HG02973 (cell line): Measurements from ENCODE around the gene CD300LG.
"Not testable (repeated sequence)": the region's sequence is repeated elsewhere in the genome, so short reads cannot be mapped to it uniquely, and the experiment has no call there.

Experiments used
- ATAC-seq: cut with Tn5 transposase; IDR thresholded peaks from one replicate; pipeline ENCODE4 v1.9.1; 2021; ENCODE audit warnings: moderate library complexity; ENCODE audit not compliant: unreplicated experiment

The CD300LG gene

DNA sequence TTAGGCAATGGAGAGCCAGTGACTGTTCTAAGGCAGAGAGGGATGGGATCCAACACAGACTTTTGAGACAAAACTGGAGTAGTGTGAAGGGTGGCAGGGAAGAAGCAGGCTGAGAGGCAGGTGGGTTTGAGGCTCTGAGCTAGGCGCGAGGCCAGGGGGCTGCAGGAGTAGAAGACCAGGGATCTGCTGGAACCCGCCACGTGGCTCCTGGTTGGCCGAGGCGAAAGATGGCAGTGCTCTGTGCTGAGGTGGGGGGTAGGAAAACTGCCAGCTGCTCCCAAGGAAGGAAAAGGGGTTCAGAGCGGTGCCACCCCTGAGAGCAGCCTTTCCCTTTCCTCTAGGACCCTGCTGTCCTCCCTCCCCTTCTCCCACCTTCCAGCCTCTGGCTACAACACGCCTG is 5.6 kb downstream of the CD300LG start:
- ATAC-seq: no peak

DNA sequence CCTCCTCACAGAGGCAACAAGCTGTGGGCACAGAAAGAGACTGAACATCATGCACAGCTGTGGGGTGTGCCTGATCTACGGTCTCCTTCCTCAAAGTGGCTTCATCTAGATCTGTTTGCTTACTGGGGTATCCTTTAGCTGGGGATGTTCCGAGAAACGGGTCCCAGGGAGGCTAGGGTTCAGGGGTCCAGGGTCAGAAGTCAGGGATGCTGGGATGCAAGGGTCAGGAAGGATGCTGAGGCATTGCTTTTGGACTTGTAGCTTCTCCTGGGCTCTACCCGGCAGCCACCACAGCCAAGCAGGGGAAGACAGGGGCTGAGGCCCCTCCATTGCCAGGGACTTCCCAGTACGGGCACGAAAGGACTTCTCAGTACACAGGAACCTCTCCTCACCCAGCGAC is 6.6 kb downstream of the CD300LG start:
- ATAC-seq: no peak

DNA sequence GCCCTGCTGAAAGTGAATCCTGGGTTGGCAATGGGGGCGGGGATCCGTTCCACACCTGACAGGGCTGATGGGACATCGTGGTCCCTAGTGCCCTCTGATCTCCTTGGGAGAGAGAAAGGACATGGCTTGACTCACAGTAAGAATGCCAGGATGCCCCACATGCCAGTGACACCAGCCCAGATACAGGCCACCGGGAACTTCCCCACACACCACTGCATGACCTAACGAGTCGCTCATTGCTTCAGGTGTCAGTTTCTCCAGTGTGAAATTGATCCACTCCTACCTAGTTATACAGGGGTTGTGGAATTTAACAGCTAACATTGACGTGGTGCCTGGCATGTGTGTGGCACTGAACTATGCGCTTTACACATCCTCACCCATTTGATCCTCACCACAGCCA is 7.5 kb downstream of the CD300LG start:
- ATAC-seq: no peak

DNA sequence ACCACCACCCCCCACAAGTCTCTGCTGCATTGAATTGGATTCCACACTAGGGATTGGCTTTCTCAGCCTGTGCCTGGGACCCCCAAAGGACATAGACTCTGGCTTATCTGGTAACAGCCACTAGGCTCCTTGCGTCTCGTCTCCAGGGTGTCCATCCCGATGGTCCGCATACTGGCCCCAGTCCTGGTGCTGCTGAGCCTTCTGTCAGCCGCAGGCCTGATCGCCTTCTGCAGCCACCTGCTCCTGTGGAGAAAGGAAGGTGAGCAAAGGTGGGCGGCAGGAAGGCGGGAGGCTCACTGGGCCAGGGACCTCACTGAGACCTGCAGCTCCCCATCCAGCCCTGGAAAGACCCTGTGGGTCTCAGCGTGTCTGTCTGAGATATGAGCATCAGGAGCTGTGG is 8.1 kb downstream of the CD300LG start:
- ATAC-seq: no peak

DNA sequence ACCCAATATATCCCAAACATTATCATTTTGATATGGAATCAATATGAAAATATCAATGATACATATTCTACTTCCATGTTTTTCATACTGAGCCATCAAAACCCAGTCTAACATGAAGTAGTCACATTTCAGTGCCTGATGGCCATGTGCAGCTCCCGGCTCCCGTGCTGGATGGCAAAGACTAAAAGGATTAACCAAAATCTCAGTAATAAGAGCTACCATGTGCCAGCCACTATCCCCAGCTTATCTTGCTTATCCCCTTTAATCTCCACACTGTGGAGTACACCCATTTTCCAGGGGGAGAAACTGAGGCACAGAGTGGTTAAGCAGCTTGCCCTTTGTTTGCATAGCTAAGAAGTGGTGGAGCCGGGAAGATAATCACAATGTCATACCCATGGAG is 9.2 kb downstream of the CD300LG start:
- no peak for ATAC-seq

DNA sequence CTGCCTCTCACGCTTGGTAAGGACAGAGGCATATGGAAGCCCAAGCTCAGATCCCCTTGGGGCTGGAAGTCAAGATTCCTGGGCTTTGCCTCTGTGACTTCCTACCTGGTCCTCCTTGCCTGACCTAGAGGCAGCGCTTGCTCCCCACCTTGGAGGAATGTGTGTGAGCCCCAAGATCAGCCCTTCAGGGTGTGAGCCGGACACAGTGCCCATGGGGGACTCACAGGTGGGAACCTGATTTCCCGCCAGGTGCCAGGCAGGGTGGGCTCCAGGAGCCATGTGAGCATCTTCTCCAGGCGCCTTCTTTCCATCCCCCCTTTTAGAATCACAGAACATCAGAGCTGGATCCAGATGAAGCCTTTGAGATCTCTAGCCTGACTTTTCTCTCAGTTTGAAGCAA is 10.2 kb downstream of the CD300LG start:
- ATAC-seq: no peak

DNA sequence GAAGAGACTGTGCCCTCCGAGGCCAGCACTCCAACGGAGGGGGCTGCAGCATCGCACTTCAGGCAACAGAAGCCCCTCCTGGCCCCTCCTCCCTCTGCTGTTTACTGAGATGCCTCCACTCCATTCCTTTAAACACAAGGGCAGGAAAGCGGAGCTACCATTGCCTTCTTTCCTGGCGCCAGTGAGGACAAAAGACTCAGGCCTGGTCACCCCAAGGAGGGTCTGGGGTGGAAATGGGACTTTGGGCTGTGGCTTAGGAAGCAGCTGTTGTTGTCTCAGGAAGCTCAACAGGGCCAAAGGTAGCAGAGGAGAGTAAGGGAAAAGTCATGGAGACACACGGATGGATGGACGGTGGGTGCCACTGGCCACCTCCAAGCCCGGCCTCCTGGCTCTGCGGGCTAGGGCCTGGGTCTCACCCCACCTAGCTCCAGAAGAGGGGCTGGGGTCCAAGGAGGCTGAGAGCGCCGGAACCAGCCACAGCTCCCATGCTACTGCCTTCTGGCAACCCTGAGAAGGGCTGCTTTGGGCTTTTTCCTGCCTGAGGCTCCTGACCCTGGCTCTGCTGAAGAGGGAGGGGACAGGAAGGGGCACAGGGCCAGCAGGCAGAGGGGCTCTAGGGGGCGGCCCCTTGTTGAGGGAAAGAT is 11.1 kb downstream of the CD300LG start:
- no peak for ATAC-seq

DNA sequence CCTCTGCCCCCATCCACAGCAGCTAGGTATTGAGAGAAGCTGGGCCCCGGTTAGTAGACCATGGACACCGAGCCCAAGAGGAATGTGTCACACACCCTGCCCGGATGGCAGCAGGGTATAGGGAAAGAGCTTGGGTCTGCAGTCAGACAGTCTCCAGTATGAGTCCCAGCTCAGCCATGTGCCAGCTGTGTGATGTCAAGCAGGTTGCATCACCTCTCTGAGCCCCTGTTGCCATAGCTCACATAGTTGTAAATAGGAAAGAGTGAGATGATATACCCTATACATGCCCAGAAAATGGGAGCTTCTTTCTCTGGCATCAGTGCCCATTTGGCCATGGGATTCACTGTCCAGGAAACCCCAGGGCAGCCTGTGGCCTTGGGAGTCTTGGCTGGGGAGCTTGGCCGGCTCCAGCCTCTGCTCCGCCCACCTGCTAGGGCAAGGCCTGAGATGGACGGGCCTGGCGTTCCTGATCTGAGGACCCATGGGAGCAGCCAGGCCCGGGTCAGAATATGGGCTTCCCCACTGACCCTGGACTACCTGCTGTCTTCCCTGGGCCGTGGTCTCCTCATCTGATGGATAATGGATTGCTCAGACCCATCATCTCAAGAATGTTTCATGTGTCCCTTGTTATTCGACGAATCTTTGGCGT is 13.2 kb downstream of the CD300LG start:
- ATAC-seq: no peak

DNA sequence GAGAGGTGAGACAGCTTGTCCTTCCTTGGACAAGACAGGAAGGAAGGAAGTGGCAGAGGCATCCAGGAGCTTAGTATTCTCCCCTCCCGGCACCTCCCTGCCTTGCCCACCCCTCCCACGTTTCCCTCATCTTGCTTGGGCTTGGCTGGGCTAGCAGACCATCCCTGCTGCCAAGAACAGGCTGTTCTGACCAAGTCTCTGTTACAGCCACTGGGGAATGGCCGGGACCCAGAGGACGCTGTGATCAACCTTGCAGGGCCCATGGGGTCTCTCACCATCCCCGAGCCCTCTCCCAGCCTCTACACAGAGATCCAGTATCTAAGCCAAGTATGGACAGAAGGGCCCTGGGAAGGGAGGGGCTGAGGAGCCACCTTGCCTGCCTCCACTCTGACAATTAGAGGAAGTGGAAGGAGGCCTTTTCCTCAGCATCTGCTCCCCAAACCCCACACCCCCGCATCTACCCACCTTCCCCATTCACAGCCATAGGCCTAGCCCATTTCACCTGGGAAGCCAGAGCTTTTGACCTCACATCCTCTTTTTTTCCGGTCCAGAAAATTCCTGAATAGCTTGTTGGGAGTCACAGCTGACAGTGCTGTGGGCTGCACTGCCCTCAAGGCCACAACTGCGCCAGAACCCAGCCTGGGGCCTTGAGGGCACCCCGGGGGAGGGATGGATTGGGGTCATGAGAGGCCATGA is 14.1 kb downstream of the CD300LG start:
- no peak for ATAC-seq

DNA sequence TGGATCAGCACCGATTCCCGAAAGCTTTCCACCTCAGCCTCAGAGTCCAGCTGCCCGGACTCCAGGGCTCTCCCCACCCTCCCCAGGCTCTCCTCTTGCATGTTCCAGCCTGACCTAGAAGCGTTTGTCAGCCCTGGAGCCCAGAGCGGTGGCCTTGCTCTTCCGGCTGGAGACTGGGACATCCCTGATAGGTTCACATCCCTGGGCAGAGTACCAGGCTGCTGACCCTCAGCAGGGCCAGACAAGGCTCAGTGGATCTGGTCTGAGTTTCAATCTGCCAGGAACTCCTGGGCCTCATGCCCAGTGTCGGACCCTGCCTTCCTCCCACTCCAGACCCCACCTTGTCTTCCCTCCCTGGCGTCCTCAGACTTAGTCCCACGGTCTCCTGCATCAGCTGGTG is 15.0 kb downstream of the CD300LG start:
- ATAC-seq: no peak

DNA sequence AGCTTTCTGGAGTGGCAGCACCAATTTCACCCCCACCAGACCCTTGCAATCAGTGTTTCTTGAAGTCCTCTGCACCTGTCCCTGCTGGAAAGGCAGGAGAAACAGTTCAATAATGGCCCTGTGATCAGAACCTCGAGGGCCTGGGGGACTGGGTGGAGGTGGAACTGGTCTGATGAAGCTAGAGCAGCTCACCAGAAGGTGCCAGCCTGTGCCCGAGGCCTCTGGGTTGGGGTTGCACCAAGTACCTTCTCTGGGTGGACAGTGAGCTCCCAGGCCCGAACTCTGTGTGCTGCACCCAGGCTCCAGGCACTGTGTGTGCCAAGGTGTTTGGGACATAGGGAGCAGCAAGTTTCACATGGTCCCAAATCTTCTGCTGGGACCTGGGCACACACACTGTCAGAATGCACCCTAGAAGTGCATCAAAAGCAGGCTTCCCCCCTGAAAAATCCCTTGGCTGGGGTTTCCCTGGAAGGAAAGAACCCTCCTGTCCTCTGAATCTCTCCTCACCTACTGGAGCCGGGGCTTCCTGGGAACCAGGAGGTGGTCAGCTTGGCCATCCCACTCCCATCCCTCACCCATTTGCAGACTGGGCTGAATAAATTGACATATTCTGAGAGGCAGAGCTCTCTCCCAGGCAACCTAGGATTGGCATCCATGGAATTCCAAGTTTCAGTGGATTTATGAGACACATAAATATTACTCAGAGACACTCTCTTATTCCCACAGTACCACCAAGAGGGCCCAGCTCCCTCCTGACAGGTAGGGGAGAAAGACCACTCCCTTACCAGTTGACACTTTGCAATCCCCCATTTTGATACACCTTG is 17.4 kb downstream of the CD300LG start:
- no peak for ATAC-seq

DNA sequence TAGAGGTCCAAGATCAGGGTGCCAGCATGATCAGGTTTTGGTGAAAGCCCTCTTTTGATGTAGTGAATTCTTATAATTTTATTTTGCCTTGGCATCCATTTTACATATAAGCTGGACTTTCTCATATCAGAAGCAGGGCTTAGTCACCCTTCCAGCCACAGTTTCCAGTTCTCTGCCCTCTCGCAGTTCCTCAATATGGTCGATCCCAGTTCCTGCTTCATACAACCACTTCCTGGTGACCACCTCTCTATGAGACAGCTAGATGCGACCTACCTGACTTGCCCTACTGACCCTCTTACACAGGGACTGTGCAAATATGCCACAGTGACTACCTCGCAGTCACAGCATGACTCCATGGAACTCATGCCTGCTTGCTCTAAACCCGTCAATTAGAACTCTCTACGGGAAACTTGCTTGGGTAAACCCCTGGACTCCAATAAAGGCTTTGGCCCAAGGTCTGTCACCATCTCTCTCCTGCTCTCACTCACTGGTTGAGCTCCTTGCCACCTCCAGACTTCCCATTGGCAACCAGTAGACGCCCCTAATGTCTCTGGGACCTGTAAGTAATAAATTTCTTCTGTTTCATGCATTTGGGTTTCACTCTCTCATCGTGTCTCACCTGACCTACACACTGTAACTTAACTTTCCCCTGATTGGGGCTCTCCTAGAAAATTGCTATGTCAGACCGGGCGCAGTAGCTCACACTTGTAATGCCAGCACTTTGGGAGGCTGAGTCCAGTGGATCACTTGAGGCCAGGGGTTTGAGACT is 21.4 kb downstream of the CD300LG start:
- ATAC-seq: no peak

DNA sequence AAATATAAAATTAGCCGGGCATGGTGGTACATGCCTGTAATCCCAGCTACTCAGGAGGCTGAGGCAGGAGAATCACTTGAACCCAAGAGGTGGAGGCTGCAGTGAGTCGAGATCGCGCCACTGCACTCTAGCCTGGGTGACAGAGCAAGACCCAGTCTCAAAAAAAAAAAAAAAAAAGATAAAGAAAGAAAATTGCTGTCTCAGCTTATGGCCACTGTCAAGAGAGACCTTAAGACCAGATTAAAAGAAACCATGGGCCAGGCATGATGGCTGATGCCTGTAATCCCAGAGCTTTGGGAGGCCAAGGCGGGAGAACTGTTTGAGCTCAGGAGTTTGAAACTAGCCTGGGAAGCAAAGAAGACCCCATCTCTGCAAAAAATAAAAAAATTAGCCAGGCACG is 22.1 kb downstream of the CD300LG start:
- not testable (repeated sequence) for ATAC-seq

DNA sequence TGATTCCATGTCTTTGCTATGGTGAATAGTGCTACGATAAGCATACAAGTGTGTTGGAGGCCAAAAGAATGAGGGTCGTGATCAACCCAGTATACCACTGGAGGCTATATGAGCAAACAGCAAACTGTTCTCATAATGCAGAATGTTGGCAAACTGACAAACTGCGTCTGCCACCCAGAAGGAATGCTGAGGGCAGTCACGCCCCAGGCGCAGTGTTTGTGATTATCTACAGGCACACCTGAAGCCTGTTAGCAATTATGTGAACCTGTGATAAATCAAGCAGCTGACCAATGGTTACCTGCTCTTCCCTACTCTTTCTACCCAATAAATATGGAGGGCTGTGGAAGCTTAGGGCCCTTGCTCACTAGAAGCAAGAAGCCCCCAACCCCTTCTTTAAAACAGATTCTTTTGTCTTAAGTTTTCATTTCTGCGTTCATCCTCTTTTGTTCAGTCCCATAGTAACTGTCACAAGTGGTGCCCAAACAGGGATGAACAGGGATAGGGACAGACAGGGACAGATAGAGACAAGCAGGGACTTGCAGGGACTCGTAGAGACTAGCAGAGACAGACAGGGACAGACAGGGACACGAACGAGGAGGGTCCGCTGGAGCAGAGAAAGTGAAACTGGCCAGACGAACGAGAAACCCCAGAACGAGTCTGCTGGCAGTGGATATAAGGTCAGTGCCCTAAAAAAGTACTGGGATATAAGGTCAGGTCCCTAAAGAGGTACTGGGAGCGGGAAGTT is 25.1 kb downstream of the CD300LG start:
- no peak for ATAC-seq

DNA sequence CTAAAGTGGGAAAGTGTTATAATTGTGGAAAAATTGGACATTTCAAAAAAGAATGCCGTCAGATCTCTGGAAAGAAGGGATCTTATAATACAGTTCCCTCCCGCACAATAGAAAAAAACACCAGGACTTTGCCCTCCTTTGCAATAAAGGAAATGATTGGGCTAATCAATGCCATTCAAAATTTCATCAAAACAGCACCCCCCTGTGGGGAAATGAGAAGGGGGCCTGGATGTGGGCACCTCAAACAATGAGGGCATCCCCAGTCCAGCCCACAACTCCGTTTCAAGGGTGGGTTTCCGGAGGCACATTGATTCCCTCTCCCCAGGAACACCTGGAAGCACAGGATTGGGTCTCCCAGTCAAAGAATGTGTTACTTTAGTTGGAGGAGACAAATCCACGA is 26.1 kb downstream of the CD300LG start:
- no peak for ATAC-seq

DNA sequence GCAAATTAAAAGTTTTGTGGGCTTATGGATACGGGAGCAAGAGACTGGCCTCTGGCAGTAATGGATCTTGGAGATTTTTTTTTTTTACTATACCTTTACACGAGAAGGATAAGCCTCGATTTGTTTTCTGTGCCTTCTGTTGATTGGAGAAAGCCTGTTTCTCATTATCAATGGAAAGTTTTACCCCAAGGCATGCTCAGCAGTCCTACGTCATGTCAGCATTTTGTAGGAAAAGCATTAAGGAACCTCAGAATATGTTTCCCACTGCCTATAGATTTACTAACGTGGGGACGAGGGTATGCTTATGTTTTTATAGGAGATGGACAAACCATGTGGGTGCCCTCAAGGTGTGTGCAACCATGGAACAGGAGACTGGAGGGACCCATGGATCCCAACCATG is 26.8 kb downstream of the CD300LG start:
- ATAC-seq: no peak

DNA sequence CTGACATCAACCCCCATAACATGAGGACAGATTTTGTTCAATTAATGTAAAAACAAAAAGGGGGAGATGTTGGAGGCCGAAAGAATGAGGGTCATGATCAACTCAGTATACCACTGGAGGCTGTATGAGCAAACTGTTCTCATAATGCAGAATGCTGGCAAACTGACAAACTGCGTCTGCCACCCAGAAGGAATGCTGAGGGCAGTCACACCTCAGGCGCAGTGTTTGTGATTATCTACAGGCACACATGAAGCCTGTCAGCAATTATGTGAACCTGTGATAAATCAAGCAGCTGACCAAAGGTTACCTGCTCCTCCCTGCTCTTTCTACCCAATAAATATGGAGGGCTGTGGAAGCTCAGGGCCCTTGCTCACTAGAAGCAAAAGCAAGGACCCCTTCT is 27.3 kb downstream of the CD300LG start:
- no peak for ATAC-seq

DNA sequence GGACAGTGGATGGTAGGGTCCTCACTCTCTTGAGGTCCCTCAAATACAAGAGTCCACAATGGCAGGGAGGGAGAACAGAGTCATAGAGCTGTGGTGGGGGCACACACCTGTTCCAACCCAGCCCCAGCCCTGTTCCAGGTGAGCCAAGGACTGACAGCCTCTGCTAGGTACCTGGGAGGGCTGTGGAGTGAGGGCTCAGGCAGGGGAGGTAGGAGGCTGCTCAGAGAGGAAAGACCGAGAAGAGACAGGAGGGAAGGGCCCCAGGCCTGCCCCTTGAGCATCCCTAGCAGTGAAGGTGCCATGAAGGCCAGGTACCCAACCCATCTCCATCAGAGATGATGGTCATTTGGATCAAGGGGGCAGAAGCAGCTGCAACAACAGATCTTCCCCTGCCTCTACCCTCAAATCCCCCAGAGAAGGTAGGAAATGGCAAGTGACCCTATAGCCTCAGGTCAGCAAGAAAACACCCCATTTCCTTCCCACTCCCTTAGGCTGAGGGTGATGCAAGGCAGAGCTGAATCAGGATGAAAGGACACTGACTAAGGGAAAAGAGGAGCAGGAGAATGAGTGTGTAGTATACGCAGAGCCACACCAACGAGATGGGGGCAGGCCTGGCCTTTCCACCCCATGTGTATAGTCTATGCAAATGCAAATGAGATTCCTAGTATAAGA is 28.6 kb downstream of the CD300LG start:
- no peak for ATAC-seq

DNA sequence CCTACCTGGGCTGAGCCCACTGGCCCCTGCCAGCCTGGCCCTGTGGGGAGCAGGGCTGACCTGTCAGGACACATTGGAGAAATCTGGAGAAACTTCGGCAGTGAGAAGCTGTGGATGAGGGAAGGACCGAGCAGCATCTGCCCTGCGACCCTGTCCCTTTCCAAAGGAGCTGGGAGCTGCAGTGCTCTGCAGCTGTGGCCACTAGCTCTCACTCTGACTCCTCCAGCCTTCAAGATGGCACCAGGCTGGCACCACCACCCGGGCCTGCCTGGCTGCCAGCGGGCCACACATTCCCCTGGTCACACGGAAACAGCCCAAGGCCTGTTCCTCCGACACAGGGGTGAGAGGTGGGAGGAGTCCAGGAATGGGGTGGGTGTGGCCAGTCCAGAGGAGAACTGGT is 30.1 kb downstream of the CD300LG start:
- no peak for ATAC-seq
